GM15510 (cell line): ENCODE data around the gene ALX3.

Experiments used
- POLR2A ChIP-seq: IDR thresholded peaks from 3 replicates; pipeline ENCODE4 v1.6.1; 2011; ENCODE audit warnings: borderline replicate concordance; ENCODE audit not compliant: insufficient read length; ENCODE audit errors: extremely low read depth

ALX3 gene

DNA sequence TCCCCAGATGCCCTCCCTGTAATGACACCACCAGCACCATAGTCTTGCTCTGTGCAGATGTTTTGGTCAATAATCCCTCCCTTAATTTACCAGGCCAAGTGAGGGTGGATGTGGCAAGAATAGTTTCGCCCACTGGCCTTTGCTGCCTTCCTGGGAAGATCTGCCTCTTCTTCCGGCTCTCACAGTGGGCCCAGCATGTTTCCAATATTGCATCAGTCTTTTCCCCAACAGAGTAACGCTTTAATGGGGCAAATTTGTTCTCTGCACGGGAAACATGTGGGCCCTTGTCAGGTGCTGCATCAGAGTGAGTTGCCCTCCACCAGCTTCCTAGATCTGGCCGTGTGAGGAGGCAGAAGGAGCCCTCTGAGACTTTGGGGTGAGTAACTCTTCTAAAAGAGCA is 12.0 kb upstream of the ALX3 start:
- TF ChIP-seq POLR2A = no peak

DNA sequence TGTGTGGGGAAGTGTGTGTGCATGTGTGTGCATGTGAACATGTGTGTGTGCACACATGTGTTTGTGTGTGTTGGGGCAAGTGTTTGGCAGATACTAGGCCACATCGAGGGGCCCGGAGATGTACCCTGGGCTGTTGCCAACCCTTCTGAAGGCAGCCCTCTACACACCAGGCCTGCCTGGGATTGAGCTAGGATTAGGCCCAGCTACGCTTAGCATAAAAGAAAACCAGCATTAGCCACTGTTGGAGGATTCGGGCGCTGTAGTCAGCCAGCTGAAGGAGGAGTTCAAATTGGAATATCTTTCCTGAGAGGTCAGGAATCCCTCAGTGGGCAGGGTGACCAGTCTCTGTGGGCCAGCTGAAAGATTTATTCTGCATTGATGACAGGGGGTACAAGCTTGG is 10.6 kb upstream of the ALX3 start:
- TF ChIP-seq POLR2A = no peak

DNA sequence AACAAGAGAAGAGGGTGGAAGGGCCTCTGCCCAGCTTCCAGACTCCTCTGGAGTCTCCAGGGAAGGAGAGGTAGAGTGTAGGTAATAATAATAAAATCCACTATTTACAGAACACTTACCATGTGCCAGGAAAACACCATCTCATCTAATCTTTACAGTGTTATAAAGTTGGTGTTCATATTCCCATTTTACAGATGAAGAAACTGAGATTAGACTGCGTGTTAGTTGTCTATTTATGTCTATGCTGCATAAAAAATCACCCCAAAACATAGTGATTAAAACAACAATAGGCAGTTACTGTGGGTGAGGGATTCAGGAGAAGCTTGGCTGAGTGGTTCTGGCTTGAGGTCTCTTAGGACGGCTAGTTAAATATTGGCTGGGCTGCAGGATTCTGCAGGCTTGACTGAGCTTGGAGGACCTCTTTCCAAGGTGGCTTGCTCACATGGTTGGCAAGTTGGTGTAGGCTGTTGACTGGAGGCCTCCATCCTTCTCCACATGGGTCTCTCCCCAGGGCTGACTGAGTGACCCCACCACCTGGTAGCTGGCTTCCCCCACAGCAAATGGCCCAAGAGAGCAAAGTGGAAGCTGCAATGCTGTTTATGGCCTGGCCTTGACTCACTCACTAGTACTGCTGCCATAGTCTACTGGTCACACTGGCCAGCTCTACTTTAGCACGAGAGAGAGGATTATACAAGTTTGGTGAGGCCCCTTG is 6.5 kb upstream of the ALX3 start:
- TF ChIP-seq POLR2A = no peak

DNA sequence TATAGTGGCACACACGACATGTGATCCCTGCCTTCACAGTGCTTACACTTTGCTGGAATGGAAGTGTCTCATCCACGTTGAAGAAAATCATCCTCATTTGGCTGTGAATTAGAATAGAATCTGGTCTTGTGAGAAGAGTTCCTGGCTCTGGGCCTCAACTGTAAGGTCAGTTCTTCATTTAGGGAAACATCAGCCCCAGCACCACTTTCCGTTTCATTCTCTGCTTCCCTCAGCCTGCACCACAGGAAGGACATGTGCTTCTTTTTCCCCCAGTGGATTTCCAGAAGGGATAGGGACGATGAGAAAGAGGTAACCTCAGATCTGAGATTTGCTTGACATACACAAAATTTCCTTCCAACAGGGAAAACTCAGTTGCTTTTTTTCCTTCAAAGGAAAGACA is 3.7 kb upstream of the ALX3 start:
- TF ChIP-seq POLR2A = no peak

DNA sequence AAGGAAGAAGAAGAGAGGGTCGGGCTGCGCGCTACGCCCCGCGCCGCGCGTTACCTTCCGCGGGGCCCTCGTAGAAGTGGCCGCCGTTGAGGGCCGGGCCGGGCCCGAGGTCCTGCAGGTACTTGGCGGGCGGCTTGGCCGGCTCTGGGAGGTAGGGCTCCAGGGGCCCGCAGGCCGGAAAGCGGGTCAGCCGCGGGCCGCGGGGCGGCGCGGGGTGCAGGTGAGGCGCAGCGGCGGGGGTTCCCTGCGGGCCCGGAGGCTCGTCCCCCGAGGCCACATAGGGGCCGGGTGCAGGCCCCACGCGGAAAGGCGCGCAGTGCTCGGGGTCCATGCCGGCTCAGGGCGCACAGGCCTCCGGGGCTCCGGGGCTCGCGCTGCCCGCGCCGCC is 196 bp downstream of the ALX3 start:
- TF ChIP-seq POLR2A = no peak

DNA sequence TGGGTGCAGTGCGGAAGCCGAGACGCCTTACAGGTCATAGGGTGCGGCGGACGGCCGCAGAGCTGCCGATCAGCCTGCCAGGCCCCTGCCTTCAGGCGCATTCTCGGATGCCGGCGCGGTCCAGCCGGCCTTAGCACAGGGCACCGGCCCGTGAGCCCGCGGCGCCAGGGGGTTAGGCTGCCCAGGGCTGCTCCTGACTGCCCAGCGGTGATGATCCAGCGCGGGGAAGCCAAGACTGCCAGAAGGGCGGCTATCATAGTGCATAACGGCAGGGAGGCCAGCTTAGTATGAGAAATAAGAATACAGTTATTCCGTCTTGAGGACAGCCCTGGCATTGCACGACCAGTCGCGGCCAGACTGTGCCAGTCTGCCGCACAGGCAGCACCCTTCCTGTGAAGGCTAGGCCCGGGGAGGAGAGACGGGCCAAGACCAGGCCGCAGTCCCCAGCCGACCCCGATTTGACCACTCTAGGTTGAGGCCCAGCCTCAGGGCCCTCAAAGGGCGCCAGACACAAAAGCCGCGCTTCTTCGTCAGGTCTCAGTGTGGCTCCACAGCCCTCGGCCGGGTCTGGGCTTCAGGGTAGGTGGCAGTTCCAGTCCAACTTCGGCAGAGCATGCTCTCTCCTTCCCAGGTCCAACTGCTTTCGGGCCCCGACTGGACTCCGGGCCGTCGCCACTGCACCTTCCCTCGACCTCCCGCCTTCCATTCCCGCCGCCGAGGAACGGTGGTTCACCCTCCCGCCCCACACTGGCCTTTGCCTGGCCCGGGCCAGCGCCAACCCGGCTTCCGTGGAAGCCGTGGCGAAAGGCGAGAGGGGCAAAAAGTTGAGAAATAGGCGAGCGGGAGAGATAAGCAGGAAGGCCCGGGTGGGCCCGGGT is 829 bp downstream of the ALX3 start:
- no peak for TF ChIP-seq POLR2A

DNA sequence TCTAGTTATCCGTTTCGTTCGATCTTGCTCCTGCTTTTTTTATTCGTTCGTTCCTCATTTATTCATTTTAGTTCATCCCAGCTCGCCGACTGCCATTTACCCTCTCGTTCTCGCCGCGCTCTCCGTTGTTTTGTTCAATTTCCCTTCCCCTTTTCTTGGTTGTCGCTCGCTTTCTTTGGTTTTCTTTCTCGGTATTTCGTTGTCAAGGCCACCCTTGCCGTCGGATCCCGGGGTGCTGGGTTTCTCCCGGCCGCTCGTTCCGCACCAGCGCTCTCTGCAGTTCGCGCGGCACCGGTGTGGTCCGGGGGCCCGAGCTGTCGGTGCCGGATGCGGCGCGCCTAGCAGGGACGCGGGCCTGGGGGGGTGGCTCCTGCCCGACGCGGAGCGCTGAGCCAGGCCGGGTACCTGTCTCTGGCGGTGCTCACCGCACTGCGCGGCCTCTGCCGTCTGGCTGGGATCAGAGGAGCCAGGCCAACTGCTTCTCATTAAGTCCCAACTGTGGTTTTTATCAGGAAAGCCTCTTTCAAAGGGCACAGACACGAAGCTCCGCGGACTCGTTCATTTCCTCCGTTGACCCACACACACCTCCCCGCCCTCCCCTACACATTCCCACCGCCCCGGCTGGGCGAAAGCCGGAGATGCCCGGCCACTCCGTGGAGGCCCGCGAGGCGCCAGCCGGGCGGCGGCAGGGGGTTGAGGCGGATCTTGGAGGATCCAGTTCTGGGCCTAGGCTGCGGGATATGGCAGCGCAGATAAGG is 1.6 kb downstream of the ALX3 start:
- no peak for TF ChIP-seq POLR2A

DNA sequence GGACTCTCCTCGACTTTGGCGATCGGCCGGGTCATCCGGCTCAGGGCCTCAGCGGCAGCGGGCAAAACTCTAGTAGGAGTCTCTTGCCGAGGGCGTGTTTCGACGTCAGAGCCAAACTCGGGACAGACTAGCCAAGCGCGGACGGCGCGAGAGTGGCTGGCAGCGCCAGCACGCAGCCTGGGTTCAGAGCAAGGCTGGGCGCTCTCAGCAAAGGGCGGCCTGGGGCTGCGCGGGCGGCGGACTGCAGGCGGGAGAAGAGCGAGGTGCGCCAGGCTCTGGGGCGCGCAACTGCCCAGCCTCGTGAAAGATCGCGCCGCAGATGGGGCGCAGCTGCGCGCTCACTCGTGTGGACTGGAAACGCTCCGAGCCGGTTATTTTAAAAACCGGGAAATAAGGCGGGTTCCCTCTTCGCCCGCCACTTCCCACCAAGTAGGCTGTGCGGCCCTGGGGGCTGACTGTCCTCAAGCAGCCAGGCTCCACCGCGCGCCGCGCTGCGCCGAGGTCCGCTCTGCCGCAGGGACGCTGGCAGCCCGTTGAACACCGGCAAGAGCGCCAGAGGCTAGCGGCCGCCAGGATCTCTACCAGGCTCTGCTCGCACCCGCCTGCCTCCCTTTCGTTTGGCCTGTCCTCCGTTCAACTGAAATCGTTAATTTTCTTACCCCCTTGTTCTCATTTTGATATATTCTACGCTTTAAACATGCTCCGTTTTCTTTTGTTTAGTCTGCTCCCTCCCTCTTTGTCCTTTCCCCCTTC is 2.4 kb downstream of the ALX3 start:
- no peak for TF ChIP-seq POLR2A

DNA sequence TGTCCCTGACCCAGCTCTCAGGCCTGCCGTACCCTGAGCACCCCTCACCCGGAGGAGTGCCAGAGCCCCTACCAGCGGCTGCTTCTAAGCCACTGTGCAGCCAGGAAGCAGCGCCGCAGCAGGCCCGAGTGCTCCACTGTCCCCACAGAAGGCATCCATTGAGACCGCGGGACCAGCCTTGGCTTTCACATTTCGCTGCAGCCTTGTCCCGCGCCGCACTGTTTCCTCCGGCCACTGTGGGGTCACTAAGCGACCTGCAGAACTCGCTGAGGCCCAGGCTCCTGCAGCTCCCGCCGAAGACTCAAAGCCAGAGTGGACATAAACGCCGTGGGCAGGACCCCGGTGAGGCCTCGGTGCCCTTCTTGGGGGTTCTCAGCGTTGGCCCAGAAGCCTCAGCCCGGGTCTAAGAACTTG is 3.0 kb downstream of the ALX3 start:
- no peak for TF ChIP-seq POLR2A

DNA sequence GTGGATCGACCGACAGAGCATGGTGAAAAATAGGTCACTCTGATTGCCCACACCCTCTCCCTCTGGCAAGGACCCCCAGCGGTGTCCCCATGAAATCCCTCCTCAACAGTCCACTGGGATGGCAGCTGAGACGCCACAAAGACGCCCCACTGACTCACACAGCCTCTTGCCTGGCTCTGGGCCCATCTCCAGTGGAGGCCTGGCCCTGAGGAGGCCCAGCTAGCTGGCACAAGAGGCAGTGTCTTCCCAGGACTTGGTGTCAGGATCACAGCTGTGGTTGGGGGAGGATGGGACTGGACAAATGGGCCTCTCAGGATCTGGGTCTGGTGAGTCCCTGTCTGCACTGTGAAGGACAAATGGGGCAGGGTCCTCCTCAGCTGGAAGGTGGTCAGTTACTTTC is 4.6 kb downstream of the ALX3 start:
- TF ChIP-seq POLR2A = no peak

DNA sequence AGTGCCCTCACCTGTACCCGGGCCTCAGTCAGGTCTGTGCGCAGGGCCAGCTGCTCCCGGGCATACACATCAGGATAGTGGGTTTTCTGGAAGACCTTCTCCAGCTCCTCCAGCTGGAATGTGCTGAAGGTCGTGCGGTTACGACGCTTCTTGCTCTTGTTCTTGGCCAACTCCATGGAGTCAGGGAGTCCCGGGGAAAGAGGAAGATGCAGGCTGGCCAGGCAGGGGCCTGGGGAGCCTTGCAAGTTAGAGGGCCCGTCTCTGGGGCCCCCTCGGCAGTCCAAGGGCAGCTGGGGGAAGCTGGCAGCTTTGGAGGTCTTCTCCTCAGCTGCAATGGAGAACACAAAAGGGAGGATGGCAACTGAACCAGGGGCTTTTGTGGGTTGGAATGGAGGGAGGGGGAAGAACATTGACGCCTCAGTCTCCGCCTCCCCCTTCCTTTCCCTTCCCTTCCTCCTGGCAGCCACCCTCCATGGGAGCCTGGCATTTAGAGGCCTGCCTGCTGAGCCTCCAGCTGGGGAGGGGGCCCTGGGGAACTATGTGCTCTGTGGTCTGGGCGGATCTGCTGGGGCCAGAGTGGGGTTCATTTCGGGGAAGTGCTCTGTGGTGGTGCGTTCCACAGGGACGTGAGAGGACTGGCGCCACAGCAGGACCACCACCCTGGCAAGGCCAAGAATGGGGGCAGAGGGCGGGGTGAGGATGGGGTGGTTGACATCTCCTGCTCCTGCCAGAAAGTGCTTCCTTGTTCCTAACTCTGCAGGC is 5.7 kb downstream of the ALX3 start:
- no peak for TF ChIP-seq POLR2A

DNA sequence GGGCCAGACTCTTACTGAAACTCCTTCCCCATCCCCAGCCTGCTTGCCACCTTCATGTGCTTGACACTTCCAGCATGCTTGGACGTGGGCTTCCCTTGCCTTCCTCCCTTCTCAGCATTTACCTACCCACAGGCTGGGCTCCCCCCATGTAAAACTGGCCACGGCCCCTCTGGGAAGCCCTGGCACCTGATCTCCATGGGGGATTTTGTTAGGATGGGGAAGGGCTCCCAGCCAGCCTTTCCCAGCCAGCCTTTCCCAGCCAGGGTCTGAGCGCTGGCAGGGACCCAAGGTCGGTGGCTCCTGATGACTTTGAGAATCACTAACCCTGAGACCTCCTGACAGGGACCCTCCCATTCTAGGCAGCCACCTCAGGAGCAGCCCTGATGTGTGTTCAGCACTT is 6.7 kb downstream of the ALX3 start:
- TF ChIP-seq POLR2A = no peak

DNA sequence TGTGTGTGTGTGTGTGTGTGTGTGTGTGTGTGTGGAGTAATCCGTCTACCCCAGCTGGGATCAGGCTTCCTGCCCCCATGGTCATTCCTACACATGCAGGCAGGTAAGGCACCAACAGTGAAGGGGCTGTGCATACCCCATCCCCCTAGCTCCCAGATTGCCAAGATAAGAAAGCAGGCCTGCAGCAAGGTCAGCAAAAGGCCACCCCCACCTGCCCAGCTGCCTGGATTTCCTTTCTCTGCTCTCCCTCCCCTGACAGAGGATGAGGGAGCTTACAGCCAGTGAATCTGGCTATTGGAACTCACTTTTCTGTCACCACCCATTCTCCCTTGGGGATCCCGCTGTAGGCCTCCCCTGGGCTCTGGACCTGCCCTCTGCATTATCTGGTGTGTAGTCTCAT is 7.9 kb downstream of the ALX3 start:
- no peak for TF ChIP-seq POLR2A

DNA sequence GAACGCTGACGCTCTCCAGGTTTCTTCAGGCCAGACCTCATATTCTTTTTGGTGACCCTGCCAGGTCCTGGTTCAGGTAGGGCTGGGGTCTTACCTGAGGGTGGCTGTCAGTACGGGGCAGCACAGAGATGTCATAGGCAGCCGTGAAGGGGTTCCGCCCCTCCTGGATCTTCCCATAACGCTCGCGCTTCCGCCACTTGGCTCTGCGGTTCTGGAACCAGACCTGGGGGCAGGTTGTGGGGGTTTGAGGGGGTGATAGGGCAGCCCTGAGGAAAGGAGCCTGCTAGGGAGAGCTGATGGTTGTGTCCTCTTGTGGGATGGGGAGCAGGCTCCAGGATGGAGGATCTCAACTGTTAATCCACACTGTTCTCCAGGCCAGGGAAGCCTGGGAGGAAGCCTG is 9.1 kb downstream of the ALX3 start:
- no peak for TF ChIP-seq POLR2A
